ENCODE measurements around the gene N4BP2L2.

DNA sequence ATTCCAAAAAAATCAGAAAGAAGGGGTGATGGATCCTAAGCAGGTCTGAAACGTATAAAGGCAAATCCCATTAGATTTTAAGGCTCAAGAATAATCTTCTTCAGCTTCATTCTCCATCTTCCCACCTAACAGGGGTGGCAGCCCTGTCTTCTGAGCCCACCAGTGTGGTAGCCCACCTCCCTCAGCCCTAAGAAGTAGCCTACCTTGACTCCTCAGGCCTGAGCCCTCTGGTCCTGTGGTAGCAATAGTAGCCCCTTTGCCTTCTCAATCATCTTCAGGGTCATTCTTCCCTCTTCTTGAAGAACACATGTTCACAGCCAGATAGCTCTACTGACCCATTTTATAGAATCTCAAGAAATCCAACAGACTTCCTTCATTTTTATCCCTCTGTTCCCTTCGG, 33.7 kb downstream of the N4BP2L2 start:
- no peak for TF ChIP-seq POLR2AphosphoS5 (IDR thresholded peaks at IDR 0.05; ENCODE audit: low read depth)
- TF ChIP-seq, protein P1, sequence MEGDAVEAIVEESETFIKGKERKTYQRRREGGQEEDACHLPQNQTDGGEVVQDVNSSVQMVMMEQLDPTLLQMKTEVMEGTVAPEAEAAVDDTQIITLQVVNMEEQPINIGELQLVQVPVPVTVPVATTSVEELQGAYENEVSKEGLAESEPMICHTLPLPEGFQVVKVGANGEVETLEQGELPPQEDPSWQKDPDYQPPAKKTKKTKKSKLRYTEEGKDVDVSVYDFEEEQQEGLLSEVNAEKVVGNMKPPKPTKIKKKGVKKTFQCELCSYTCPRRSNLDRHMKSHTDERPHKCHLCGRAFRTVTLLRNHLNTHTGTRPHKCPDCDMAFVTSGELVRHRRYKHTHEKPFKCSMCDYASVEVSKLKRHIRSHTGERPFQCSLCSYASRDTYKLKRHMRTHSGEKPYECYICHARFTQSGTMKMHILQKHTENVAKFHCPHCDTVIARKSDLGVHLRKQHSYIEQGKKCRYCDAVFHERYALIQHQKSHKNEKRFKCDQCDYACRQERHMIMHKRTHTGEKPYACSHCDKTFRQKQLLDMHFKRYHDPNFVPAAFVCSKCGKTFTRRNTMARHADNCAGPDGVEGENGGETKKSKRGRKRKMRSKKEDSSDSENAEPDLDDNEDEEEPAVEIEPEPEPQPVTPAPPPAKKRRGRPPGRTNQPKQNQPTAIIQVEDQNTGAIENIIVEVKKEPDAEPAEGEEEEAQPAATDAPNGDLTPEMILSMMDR (conservative IDR thresholded peaks at IDR 0.05; ENCODE audit: low read depth in 2 of 2) = no peak
- TF ChIP-seq EZH2 (IDR thresholded peaks at IDR 0.05; ENCODE audit: low read depth, unreplicated experiment) = no peak
- TF ChIP-seq, protein P2, sequence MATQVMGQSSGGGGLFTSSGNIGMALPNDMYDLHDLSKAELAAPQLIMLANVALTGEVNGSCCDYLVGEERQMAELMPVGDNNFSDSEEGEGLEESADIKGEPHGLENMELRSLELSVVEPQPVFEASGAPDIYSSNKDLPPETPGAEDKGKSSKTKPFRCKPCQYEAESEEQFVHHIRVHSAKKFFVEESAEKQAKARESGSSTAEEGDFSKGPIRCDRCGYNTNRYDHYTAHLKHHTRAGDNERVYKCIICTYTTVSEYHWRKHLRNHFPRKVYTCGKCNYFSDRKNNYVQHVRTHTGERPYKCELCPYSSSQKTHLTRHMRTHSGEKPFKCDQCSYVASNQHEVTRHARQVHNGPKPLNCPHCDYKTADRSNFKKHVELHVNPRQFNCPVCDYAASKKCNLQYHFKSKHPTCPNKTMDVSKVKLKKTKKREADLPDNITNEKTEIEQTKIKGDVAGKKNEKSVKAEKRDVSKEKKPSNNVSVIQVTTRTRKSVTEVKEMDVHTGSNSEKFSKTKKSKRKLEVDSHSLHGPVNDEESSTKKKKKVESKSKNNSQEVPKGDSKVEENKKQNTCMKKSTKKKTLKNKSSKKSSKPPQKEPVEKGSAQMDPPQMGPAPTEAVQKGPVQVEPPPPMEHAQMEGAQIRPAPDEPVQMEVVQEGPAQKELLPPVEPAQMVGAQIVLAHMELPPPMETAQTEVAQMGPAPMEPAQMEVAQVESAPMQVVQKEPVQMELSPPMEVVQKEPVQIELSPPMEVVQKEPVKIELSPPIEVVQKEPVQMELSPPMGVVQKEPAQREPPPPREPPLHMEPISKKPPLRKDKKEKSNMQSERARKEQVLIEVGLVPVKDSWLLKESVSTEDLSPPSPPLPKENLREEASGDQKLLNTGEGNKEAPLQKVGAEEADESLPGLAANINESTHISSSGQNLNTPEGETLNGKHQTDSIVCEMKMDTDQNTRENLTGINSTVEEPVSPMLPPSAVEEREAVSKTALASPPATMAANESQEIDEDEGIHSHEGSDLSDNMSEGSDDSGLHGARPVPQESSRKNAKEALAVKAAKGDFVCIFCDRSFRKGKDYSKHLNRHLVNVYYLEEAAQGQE (IDR thresholded peaks at IDR 0.05; ENCODE audit: unreplicated experiment) = no peak
- no peak for TF ChIP-seq STAT1 (IDR thresholded peaks at IDR 0.05; ENCODE audit: unreplicated experiment)
- TF ChIP-seq EZH2phosphoT487 (IDR thresholded peaks at IDR 0.05; ENCODE audit: unreplicated experiment) = no peak
- TF ChIP-seq JUNB (IDR thresholded peaks at IDR 0.05; ENCODE audit: unreplicated experiment) = no peak
- TF ChIP-seq NANOG (IDR thresholded peaks at IDR 0.05; ENCODE audit: borderline replicate concordance) = no peak
- no peak for TF ChIP-seq CREB1 (CRISPR knock-in tag; IDR thresholded peaks at IDR 0.05; ENCODE audit: low read depth)
- no peak for TF ChIP-seq ZNF114 (CRISPR knock-in tag; IDR thresholded peaks at IDR 0.05)
- TF ChIP-seq, protein P3, sequence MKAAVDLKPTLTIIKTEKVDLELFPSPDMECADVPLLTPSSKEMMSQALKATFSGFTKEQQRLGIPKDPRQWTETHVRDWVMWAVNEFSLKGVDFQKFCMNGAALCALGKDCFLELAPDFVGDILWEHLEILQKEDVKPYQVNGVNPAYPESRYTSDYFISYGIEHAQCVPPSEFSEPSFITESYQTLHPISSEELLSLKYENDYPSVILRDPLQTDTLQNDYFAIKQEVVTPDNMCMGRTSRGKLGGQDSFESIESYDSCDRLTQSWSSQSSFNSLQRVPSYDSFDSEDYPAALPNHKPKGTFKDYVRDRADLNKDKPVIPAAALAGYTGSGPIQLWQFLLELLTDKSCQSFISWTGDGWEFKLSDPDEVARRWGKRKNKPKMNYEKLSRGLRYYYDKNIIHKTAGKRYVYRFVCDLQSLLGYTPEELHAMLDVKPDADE (IDR thresholded peaks at IDR 0.05) = no peak

All from GM23338 (cell line).